Mononuclear cell (primary cell): ENCODE data around the gene FRG2. TPM values are rescaled to one million over a fixed set of nuclear protein-coding genes. Genes with fewer than 3 reads are reported as not detected.
"Not testable (repeated sequence)": the region's sequence is repeated elsewhere in the genome, so short reads cannot be mapped to it uniquely, and the experiment has no call there.

Experiments
- H3K27me3 ChIP-seq: 2 replicates; pipeline ENCODE4 v1.6.0; 2011; ENCODE audit warnings: low read length, control low read depth; ENCODE audit not compliant: insufficient read depth
- H3K4me1 ChIP-seq: 2 replicates; pipeline ENCODE4 v1.5.1; 2011; ENCODE audit warnings: mild to moderate bottlenecking, low read length, control low read depth; ENCODE audit not compliant: insufficient read depth
- H3K4me3 ChIP-seq: 2 replicates; pipeline ENCODE4 v1.5.1; 2011; ENCODE audit warnings: mild to moderate bottlenecking, low read length, moderate library complexity
- H3K9me3 ChIP-seq: 2 replicates; pipeline ENCODE4 v1.5.1; 2011; ENCODE audit warnings: low read depth, mild to moderate bottlenecking, control low read depth, low read length
- total RNA-seq: library from RNA; depleted of rRNA; stranded (reverse); fragments of >200 nt; gene quantifications from one replicate; pipeline ENCODE4 v1.2.3, GENCODE V29; 2012

FRG2 gene
- total RNA-seq, 1 donor: not detected

GRCh38 chr4:189980292-189980691, 46.8 kb downstream of the FRG2 start:
- H3K4me3 ChIP-seq, H3K4me1 ChIP-seq, H3K9me3 ChIP-seq, H3K27me3 ChIP-seq: not testable (repeated sequence)

GRCh38 chr4:189979196-189980047, 47.6 kb downstream of the FRG2 start:
- Histone ChIP-seq H3K27me3 (no peaks in the 10 kb centered on the region), H3K4me1 (no peaks in the 10 kb centered on the region), H3K4me3 (no peak overlapping the region), H3K9me3 (no peaks in the 10 kb centered on the region)

Other genes with a start within 250 kb of the FRG2 start
- 45.0 TPM for gene FRG1, start 86.4 kb downstream of the FRG2 start, total RNA-seq
- not detected for gene DBET, start 37.2 kb upstream of the FRG2 start, total RNA-seq
- gene DUX4, start 146.5 kb upstream of the FRG2 start, total RNA-seq: not detected